SK-N-MC (cell line): ENCODE results near the gene PRICKLE1.

Experiments used
- EZH2 ChIP-seq: fragments of 200-600 bp; sonication (generic); IDR thresholded peaks from one replicate; pipeline ENCODE4 v1.6.1; 2017; ENCODE audit warnings: antibody characterized with exemption
- POLR2AphosphoS5 ChIP-seq: IDR thresholded peaks from 2 replicates; pipeline ENCODE4 v1.6.1; 2012; ENCODE audit warnings: mild to moderate bottlenecking, low read depth, low read length, borderline replicate concordance

DNA sequence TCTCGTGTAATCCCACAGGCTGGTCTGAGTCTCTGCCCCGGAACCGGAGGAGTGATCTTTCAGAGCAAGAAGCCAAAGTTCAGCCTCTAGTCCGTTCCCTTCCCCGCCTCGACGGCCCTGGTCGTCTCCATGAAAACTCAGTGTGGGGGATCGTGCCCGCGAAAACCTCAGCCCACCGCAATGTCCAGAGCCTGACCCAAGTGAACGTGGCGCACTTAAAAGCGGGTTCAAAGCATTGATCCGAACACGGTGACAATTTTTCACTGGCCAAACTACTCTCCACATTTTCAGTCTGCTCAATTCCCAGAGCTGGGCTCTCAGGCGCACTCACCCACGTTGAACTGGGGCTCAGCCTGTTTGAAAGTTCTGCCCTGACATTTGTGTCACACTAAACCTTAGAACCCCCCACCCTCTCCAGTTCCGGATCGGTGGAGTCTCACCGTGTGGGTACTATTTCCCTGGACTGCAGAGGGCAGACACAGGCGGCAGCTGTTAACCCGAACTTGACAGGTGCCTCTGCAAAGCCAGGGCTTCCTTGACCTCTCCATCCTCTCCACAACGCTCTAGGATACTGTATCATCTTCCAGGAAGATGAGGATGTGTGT, 886 bp upstream of the PRICKLE1 start:
- no peak for TF ChIP-seq EZH2
- TF ChIP-seq POLR2AphosphoS5: no peak
